AML-193 (cell line): ENCODE data around the gene BCAS2.

Experiments used
- DNase-seq, 2 experiments: peaks; one replicate each; lab custom pipeline; 2025; lab: John Stamatoyannopoulos, UW

Gene BCAS2

GRCh38 chr1:114559356-114559755 is 22.1 kb downstream of the BCAS2 start:
- peak; percentile 24 to 48 for DNase-seq

GRCh38 chr1:114558544-114558943 is 22.9 kb downstream of the BCAS2 start:
- DNase-seq, result peak; percentile 48 to 58

- DNase-seq, result no peak
These were observed 26.8 kb downstream of the BCAS2 start for GRCh38 chr1:114554577-114554976.

GRCh38 chr1:114552106-114552639 is 29.2 kb downstream of the BCAS2 start:
- DNase-seq, result no peak

GRCh38 chr1:114551400-114551799 is 30.0 kb downstream of the BCAS2 start:
- no peak for DNase-seq

- no peak for DNase-seq
These were observed 31.1 kb downstream of the BCAS2 start for GRCh38 chr1:114550336-114550735.

- no peak for DNase-seq
These were observed 32.3 kb downstream of the BCAS2 start for GRCh38 chr1:114549137-114549536.

GRCh38 chr1:114547076-114547475 is 34.3 kb downstream of the BCAS2 start:
- no peak for DNase-seq

- no peak for DNase-seq
These were observed 35.6 kb downstream of the BCAS2 start for GRCh38 chr1:114545796-114546195.

- DNase-seq, result no peak
These were observed 36.1 kb downstream of the BCAS2 start for GRCh38 chr1:114545315-114545714.

GRCh38 chr1:114540821-114541220 is 40.6 kb downstream of the BCAS2 start:
- no peak for DNase-seq

GRCh38 chr1:114540272-114540671 is 41.1 kb downstream of the BCAS2 start:
- DNase-seq, result no peak

- no peak for DNase-seq
These were observed 45.4 kb downstream of the BCAS2 start for GRCh38 chr1:114536043-114536442.

- DNase-seq, result no peak
These were observed 46.0 kb downstream of the BCAS2 start for GRCh38 chr1:114535401-114535800.

- no peak for DNase-seq
These were observed 50.3 kb downstream of the BCAS2 start for GRCh38 chr1:114531094-114531493.

GRCh38 chr1:114530224-114530623 is 51.2 kb downstream of the BCAS2 start:
- no peak for DNase-seq

- no peak for DNase-seq
These were observed 56.5 kb downstream of the BCAS2 start for GRCh38 chr1:114524944-114525343.

- no peak for DNase-seq
These were observed 59.2 kb downstream of the BCAS2 start for GRCh38 chr1:114522264-114522575.

- no peak for DNase-seq
These were observed 59.8 kb downstream of the BCAS2 start for GRCh38 chr1:114521396-114522263.
